HG02970 (cell line): ENCODE measurements around the gene FAM222A.

ENCODE experiments used
- ATAC-seq: cut with Tn5 transposase; IDR thresholded peaks from one replicate; pipeline ENCODE4 v1.9.1; 2021; ENCODE audit warnings: mild to moderate bottlenecking, moderate library complexity, moderate number of reproducible peaks; ENCODE audit not compliant: unreplicated experiment, low FRiP score

The FAM222A gene

DNA sequence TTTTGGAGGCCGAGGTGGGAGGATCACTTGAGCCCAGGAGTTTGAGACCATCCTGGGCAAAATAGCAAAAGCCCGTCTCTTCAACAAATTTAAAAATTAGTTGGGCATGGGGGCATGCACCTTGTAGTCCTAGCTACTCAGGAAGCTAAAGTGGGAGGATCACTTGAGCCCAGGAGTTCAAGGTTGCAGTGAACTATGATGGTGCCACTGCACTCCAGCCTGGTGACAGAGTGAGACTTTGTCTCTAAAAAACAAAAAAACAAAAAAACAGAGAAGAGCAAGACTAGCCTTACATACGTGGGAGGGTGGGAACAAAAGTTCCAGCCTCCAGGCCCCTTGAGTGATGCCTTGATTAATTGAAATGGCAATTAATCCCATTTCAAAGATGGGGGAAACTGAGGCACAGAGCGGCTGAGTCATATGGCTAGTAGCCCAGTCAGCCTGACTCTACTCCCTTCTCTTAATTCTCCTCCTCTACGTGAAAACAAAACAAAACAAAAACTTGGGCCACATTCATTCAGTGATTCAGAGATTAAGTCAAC lies 3.3 kb upstream of the FAM222A start:
- ATAC-seq = no peak

DNA sequence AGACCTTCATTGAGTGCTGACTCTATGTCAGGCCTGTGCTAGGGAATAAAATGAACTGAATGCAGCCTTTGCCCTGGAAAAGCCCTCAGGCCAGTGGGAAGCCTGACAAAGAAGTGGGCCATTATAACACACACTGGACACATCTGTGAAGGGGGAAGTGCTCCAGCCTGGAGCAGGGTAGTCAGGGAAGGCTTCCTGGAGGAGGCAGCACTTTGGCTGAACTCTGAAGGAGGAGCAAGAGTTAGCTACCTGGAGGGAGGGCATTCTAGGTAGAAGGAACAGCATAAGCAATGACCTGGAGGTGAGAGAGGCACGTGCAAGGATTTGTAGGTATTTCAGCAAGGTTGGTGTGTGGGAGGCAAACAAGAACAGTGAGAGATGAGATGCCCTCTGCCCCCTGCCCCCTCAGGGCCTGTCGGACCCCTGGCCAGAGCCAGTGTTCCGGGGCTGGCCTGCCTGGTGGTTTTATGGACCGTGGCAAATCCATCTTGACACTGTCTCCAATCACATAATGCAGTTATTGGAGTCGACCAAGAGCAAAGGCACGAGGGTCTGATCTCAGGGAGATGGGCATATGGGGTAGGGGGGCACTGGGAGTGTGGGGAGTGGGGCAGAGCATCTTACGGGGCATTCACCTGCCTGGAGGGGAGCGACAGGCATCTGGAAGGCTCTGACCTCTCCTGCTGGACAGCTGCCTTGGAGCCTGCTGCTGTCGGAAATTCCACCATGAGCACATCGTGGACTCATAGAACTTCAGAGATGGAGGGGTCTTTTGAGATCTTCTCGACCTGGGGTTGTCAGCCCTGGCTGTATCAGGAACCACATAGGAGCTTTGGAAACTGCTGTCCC lies 2.7 kb upstream of the FAM222A start:
- ATAC-seq = no peak

DNA sequence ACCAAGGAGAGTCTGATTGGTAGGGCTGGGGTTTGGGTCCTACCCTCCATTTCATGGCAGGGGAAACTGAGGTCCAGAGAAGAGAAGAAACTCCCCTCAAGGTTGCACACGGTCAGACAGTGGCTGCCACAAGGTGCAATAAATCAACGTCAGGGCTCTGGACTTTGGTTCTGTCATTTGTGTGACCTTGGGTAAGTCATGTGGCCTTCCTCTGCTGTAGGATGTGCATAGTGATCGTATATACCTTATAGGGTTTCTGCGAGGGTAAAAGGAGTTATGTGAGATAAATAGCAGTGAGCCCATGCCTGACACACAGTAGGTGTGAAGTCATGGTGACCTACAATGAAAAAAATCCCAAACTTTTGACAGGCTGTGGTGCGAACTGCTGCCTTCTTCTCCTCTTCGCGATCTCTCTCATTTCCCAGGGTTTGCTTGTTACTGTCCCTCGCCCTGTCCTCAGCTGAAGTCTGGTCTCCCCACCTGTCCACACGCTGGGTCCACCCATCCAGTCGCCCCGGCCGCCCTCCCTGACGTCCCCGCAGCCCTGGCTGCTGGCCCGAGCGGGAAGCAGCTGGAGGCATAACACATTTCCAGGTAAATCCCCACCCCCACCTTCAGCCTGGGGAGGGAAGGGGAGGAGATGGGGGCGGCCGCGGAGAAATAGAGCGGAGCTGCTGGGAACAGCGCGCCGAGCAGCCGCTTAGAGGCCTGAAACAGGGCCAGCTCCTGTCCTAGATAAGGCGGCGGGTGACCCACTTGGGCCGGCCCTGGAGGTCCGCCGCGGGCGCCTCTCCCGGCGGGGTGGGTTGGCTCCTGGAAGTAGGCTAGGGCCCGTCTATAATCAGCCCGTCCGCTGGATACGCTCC lies 1.8 kb upstream of the FAM222A start:
- no peak for ATAC-seq

DNA sequence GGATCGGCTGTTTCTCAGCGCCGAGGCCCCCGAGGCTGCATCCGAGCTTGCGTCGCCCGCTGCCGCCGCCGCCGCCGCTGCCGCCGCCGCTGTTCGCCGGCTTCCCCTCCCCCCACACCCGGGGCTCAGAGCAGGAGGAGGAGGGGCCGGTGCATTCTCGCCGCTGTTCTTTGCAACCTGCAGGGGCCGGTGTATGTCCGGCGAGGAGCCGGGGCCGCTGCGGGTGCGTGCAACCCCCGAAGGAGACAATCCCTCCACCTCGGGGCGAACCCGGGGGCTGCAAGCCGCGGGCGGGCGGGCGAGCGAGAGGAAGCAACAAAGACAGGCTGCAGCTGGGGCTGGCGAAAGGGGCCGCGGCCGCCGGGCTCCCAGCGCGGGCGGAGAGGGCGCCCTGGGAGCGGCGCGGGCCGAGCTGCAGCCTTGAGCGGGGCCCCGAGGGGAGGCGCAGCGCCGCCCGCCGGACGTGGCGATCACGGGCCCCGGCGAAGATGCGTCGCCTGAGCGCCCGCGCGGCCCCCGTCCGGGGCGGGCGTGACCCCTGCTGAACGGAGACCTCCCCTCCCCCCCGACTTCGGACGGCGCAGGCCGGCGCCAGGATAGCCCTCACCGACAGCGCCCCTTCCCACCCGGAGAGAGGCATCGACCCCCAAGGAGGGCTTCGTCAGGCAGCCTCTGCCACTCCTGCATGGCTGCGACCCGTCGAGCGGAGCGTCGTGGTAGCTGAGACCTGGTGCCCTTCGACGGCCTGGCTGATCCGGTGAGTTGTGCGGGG lies 702 bp downstream of the FAM222A start:
- peak; percentile 38 for ATAC-seq

DNA sequence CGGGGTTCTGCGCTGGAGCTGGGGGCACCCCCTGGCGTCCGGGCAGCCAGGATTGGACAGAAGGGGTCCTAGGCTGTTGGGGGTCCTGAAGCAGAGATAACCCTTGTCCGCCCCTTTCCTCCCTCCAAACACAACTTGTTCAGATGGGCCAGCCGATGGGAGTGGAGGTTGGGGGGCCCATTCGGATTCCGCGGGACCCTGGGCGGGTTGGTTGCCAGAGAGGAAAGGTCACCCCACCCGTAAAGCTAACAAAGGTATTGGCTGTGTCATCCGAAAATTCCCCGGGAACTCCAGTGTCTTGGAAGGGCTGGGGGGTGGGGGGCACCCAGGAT lies 1.3 kb downstream of the FAM222A start:
- ATAC-seq = no peak

DNA sequence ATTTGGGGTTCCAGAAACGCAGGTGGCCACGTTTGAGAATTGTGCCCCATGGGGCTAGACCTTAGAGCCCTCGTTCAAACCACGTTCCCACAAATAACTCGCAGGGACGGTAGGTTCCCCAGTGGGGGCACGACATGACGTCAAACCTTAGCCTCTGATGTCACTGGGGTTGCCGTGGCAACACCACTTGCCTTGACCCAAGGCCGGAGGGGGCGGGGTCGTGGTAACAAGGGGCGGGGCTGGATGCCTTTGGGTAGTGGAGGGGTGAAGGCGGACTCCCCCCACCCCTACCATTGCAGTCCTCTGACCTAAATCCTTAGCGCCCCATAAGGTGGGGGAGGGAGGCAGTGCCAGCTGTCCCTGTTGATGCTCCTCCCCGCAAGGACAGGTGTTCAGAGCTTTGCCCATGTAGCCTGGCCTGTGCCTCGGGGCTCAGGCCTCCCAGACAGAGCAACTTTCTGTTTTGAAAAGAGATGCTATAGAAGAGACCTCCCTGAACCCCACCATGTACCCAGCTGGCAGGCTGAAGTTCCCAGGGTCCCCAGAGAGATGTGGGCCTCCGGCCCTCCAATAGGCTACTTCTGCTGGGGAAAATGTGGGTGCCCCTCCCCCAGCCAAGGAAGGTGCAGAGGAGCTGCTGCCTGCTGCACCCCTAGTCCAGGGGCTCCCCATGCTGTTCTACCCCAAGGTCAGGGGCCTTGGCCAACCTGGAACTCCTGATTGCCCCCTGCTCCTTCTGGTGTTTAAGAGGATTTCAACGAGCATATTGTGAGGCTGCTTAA lies 1.9 kb downstream of the FAM222A start:
- ATAC-seq = no peak

DNA sequence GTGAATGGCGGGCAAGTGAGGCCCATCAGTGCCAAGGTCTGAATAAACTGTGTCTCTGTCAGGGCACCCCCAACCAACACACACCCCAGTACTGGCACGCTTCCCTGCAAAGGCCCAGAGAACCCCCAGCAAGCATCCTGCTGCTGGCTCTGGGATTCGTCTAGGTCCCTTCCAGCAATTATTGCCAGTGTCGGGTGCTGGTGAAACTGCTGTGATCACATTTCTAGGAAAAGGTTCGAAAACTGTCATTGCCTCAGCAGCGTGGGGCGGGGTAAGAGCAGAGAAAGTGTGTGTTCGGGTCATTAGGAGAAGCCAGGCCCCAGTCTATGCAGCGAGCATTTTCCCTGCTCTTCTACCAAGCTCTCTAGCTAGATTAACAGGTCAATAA lies 2.5 kb downstream of the FAM222A start:
- ATAC-seq = no peak

DNA sequence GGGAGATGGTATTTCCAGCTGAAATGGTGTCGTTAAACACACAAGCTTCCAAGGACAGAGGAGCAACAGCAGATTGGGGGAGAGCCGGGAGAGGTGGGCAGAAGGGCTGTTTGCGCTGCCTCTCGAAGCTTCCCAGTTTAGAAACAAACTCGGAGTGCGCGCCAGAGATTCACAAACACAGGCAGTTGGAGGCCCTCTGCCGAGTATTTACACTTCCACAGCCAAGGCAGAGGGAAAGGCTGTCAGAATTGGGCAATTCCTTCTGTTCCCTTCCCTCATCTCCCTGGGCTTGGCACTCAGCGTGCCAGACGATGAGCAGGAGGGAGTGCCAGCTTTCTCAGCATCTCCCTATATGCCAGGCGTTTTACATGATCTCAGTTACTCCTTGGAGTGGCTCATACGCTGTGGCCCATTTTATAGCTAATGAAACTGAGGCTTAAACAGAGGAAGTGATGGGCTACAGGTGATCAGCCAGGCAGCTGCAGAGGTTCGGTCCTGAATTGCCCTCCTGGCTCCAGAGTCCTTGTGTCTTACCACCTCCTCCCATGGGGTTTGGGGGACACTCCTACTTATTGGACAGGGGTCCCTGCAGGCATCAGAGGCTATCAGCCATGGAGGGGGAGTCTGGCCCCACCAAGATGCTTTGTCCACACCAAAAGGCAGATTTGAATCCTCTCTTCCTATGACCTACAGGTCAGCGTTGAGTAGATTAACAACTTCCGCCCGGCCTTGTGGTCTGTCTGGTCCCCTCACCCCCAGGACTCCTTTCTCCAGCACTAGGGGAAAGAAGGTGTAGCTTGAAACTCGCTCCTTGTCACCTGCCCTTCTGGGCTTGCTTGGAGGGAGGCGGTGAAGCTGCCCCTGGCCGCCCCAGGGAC lies 3.1 kb downstream of the FAM222A start:
- ATAC-seq = no peak

DNA sequence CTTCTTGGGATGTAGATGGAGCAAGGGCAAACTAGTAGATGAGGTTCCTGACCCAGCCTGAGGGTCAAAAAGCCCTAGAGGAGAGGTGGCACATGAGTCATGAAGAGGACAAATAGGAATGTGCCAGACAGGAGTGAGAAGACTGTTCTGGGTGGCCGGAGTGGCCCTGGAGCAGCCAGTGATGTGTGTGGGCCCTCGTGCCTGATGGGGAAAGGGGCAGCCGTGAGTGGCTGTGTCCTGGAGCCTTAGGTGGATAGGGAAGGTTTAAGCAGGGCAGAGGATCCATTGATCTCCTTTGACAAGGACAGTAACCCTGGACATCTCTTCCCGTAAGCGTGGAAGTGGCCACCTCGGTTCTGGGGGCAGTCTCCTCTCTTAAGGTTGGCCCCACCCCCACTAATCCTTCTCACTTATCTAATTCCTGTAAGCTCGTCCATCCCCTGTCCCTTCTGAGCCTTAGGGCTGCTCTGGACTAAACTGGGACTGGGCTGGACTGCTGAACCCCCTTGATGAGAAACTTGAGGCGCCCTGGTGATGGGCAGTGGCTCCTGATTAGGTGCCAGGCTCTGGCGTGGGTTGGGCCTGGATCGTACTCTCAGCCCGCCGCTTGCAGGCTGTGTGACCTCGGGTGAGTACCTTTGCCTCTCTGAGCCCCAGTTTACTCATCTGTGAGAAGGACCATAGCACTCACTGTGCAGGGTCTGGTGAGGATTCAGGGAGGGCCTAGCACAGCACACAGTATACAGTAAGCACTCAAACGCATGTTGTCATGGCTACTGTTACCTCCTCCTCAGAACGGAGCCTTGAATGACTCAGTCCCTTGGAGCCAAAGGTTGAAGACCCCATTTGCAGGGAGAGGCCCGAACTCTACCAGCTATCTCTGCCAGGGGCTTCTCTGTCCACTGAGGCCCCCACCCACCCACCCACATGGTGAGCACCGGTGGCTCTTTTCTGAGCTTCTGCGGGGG lies 4.0 kb downstream of the FAM222A start:
- ATAC-seq = no peak

DNA sequence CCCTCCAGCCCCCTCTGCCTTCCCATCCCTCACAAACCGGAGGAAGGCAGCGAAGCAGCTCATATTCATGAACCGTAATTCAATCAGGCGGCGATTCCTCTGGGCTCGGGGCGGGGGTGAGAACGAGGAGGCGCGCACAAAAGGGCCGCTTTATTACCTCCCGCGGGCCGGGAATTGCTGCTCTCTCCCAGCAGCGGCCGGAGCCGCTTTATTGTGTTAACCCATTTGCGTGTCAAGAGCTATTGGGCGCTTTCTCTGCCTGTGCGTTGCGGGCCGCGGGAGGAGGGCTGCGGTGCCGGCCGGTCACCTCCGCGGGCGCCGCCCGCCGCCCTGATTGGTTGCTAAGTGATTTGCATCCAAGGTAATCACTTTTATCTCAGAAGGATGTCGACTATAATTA lies 4.8 kb downstream of the FAM222A start:
- ATAC-seq = no peak

DNA sequence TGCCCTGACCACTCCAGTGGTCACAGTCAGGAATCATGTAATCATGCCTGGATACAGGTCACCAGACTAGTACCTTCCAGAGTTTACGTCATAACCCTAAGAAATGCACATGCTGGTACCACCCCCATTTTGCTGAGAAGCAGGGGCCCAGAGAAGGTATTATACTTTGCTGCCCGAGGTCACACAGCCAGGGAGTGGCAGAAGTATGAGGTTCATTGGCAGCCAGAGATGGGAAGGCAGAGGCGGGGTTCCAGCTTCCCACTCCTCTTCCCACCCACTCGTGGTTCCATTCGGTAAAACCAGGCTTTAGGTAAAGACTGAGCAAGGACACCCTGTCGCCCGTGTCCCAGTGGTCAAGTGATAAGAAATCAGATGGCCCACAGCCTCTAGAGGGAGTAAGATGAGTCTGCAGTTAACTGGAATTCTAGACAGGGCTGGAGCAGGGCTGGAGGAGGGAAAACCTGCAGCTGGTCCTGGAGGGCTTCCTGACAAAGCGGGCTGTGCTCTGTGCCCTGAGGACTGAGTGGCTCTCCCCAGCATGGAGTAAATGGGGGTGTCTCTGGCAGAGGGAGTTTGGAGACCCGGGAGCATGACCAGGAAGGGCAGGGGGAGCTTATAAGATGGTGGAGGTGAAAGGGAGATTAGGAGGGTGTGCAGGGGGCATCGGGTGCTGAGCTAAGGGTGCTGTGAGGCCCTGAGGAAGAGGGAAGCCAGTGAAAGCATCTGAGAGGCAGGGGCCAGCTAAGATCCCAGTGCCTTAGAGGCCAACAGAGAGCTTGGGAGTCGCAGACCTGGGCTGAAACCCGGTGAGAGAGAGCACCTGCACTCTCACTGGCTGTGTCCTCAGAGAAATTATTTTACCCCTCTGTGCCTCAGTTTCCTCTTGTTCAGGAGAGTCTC lies 5.7 kb downstream of the FAM222A start:
- no peak for ATAC-seq

DNA sequence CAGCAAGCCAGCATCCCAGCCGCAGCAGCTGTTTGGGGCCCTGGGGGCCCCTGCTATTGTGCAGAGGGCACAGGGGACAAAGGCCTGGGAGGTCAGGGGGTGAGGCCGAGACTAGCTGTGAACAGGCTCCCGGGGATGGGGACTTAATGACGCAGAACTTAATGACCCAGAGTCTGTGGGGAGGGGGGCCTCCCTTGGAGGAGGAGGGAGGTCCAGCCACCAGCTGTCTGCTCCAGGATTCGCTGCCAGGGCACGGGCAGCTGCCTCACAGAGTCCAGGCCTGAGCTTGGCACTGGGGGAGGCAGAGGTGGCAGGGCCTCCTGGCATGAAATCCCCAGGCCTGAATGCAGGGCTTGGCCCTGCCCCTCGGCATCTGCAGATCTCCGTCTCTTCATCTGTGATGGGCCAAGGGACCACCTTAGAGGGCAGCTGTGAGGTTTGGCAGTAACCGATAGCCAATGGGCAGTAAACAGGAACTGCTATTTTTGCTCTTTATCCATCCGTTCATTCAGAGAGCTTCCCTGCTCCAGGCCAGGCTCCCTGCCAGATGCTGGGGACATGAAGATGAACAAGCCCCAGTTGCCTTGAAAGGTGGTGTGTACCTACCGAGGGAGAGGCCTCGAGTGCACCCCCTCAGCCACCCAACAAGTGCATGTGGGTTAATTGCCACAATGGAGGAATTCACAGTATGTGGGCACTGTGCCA lies 6.7 kb downstream of the FAM222A start:
- no peak for ATAC-seq

DNA sequence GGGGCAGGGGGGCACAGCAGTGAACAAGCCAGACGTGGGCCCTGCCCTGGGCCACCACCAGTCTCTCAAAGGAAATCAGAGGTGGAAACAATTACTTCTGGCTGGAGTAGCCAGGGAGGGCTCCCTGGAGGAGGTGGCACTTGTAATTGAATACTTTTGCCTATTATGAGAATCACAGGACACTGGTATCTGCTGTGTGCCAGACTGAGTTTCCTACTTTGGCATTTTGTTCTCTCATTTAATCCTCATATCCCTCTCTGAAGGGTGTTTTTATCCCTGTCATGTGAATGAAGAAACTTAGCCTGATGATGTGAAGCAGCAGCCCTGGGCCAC lies 7.2 kb downstream of the FAM222A start:
- ATAC-seq = no peak

DNA sequence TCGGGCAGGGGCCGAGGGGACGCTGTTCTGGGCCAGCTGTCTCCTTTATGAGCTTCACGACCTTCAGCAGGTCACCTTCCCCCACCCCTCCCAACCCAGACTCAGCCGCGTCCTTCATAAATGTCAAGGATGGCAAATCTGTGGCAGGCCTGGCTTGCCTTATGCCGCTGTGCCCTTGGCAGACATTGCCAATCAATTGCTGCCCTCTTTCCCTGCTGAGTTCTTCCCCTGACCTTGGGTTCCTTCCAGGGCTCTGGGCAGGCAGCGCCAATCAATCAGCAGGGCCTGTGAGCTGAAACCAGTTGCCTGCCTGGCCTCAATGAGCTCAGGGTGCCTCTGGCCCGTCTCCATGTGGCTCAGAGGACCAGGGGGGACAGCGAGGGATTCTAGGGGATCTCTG lies 7.7 kb downstream of the FAM222A start:
- ATAC-seq = no peak

DNA sequence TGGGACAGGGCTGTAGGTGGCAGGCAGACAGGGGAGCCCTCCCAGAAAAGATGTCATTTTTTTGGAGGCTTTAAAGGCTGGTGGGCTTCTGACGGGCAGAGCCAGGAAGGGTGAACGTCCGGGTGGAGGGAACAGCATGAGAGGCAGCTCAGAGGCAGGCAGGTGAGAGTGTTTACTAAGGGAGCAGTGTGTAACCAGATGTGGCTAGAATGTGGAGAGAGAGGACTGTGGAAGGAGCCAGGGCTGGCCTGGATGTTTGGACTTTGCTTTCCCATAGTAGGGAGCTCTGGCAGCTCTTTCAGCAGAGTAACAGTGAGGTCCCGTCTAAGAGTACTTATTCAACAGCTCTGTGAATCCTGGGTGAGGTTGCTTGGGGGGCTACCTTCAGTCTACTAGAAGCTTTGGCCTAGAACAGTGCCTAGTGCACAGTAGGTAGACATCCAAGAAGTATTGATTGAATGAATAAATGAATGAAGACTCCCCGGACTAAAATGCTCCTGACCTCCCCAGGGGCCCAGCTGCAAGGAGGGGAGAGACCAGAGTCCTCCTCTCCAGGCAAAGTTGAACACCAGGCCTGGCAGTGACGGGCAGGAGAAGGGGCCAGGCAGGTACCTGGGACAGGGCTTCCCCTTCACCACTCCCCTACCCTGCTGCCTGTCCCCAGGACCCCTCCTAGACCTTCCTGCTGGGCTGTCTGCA lies 8.5 kb downstream of the FAM222A start:
- no peak for ATAC-seq

DNA sequence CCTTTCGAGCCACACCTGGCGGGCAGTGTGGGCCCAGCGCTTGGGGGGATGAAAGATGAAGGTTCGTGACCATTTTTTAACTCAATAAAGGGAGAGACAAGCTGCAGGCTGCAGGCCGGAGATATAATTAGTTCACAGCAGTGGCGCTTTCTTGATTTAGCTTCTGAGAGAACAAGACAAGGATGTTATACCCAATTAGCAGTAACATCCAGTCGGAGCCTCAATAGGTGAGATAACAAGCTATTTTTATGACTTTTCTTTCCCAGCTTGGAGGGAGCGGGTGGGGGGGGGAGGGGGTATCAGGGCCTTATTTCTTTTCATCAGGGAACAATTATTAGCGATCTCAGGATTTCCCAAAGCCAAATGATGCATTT lies 9.1 kb downstream of the FAM222A start:
- ATAC-seq = no peak
